GM12878 (cell line): ENCODE results near the gene C9orf78. TPM values are rescaled to one million over a fixed set of nuclear protein-coding genes. Genes with fewer than 3 reads are reported as not detected.

Source experiments
- ATAC-seq: fragments of 200-7000 bp; cut with Tn5 transposase; 3 replicates; pipeline ENCODE4 v1.9.1; 2020; ENCODE audit warnings: mild to moderate bottlenecking, moderate library complexity
- BruUV-seq: library from RNA; stranded (reverse); fragments of 400-500 nt; replicated peaks from 2 replicates; lab custom pipeline; 2021; lab: Mats Ljungman, UMichigan
- CTCF ChIA-PET: fragments of 300-600 bp; sonication (Branson Sonifier 250); formaldehyde crosslinking; extraction: SDS; loops from one replicate; lab custom pipeline; 2021; ENCODE audit warnings: inconsistent platforms; lab: Yijun Ruan, JAX
- POLR2A ChIA-PET: fragments of 350-600 bp; formaldehyde crosslinking; extraction: SDS; loops from one replicate; lab custom pipeline; 2021; ENCODE audit warnings: inconsistent platforms; lab: Charles Lee
- RAD21 ChIA-PET: fragments of 300-600 bp; sonication (Branson Sonifier 250); formaldehyde crosslinking; loops from one replicate; lab custom pipeline; 2023; ENCODE audit warnings: antibody characterized with exemption; ENCODE audit not compliant: unreplicated experiment; lab: Charles Lee
- SMC1A ChIA-PET: fragments of 300-600 bp; sonication (Branson Sonifier 250); formaldehyde crosslinking; loops from one replicate; lab custom pipeline; 2023; ENCODE audit not compliant: unreplicated experiment, uncharacterized antibody; lab: Charles Lee
- DNase-seq: peaks from one replicate; pipeline ENCODE4 v3.0.0-alpha.2; 2011; ENCODE audit warnings: low read depth, low spot score
- FAIRE-seq: peaks from 3 replicates; lab custom pipeline; 2011; peaks lifted over from hg19 to GRCh38; lab: Jason Lieb, UNC
- H2AFZ ChIP-seq: 2 replicates; pipeline ENCODE4 v1.6.0; 2011; ENCODE audit warnings: low read depth, low read length, control low read depth; ENCODE audit not compliant: control insufficient read depth
- H3K27ac ChIP-seq: 2 replicates; pipeline ENCODE4 v1.5.1; 2011; ENCODE audit warnings: control low read depth; ENCODE audit not compliant: control insufficient read depth, insufficient read depth
- H3K27me3 ChIP-seq, 2 experiments: replicated peaks in 1 of 2; 2 replicates each; pipeline versions ENCODE4 v1.6.0 to v1.6.1; 2011; ENCODE audit warnings: low read length in 1 of 2; ENCODE audit not compliant: control insufficient read depth in 2 of 2, insufficient read depth in 2 of 2
- H3K36me3 ChIP-seq, 2 experiments: 2 replicates each; pipeline ENCODE4 v1.5.1; 2011; ENCODE audit warnings: low read length in 1 of 2; ENCODE audit not compliant: control insufficient read depth in 2 of 2, insufficient read depth in 2 of 2
- H3K4me1 ChIP-seq: 2 replicates; pipeline ENCODE4 v1.6.1; 2011; ENCODE audit warnings: mild to moderate bottlenecking, low read length, moderate library complexity, mixed read lengths; ENCODE audit not compliant: control insufficient read depth, insufficient read depth
- H3K4me2 ChIP-seq: 2 replicates; pipeline ENCODE4 v1.6.0; 2011; ENCODE audit warnings: control low read depth; ENCODE audit not compliant: control insufficient read depth, insufficient read depth
- H3K4me3 ChIP-seq: fragments of 200-600 bp; sonication (generic); 2 replicates; pipeline ENCODE4 v1.5.1; 2016
- H3K79me2 ChIP-seq: 2 replicates; pipeline ENCODE4 v1.6.0; 2011; ENCODE audit warnings: low read length; ENCODE audit not compliant: control insufficient read depth, insufficient read depth
- H3K9ac ChIP-seq: 2 replicates; pipeline ENCODE4 v1.8.0; 2011; ENCODE audit warnings: low read length, control low read depth, mixed read lengths; ENCODE audit not compliant: control insufficient read depth, insufficient read depth
- H3K9me3 ChIP-seq: replicated peaks from 3 replicates; pipeline ENCODE4 v1.5.1; 2011; ENCODE audit warnings: mild to moderate bottlenecking, low read length; ENCODE audit not compliant: control insufficient read depth, insufficient read depth
- H4K20me1 ChIP-seq: 2 replicates; pipeline ENCODE4 v1.6.0; 2011; ENCODE audit not compliant: control insufficient read depth, insufficient read depth
- CEBPB ChIP-seq, 2 experiments: fragments of 150-350 bp in 1 of 2; IDR thresholded peaks; 2 replicates each; pipeline ENCODE4 v1.6.1; 2012 to 2014; ENCODE audit warnings: low read depth in 2 of 2, low read length in 2 of 2, borderline replicate concordance in 1 of 2, inconsistent platforms in 1 of 2
- CREM ChIP-seq: IDR thresholded peaks from 2 replicates; pipeline ENCODE4 v1.6.1; 2014; ENCODE audit warnings: antibody characterized with exemption, low read depth
- IKZF1 ChIP-seq: fragments of 450-650 bp; conservative IDR thresholded peaks from 2 replicates; pipeline ENCODE4 v1.6.1; 2017; ENCODE audit warnings: antibody characterized with exemption, mild to moderate bottlenecking
- MAX ChIP-seq: IDR thresholded peaks from 2 replicates; pipeline ENCODE4 v1.6.1; 2012; ENCODE audit warnings: low read depth, low read length, improper control_type of control experiment
- NRF1 ChIP-seq: conservative IDR thresholded peaks from 2 replicates; pipeline ENCODE4 v1.6.1; 2011; ENCODE audit warnings: mild to moderate bottlenecking, low read depth, low read length, improper control_type of control experiment
- SIN3A ChIP-seq: IDR thresholded peaks from 2 replicates; pipeline ENCODE4 v1.6.1; 2012; ENCODE audit warnings: low read depth, low read length, improper control_type of control experiment
- SMAD1 ChIP-seq: fragments of 450-650 bp; IDR thresholded peaks from 2 replicates; pipeline ENCODE4 v1.6.1; 2018; ENCODE audit warnings: mild to moderate bottlenecking, low read depth; ENCODE audit not compliant: partially characterized antibody
- TCF3 ChIP-seq: IDR thresholded peaks from 2 replicates; pipeline ENCODE4 v1.6.1; 2012; ENCODE audit warnings: low read depth, mild to moderate bottlenecking, low read length, borderline replicate concordance; ENCODE audit not compliant: insufficient read depth
- WGBS: methylation state at CpG from one replicate; pipeline ENCODE4 v1.1.6; 2016; ENCODE audit warnings: low lambda C conversion rate; ENCODE audit not compliant: insufficient replicate concordance, insufficient coverage; ENCODE audit errors: missing lambda C conversion rate; 5-methylcytosine and 5-hydroxymethylcytosine counted together
- in situ Hi-C: fragments of 300-500 bp; cut with MboI; formaldehyde crosslinking; loops from 9 replicates; pipeline ENCODE4 v1.14.3; 2018; ENCODE audit warnings: mixed read lengths
- intact Hi-C: fragments of 100-400 bp; cut with micrococcal nuclease; formaldehyde crosslinking; loops from one replicate; pipeline ENCODE4 v1.14.2; 2022; ENCODE audit not compliant: unreplicated experiment
- polyA plus RNA-seq, 11 experiments: library from polyadenylated mRNA; depleted of rRNA in 4 of 11; unstranded in 6 of 11; stranded (reverse) in 5 of 11; fragments of >200 nt; fragmentation: Nextera tagmentation in 4 of 11; fragmentation: Illumina TruSeq in 1 of 11; extraction: Ambion mirVana in 4 of 11; extraction: Trizol in 1 of 11; gene quantifications; 1 replicate in 1 of 11; 2 replicates in 10 of 11; pipeline versions ENCODE4 v1.2.1 to v1.2.3, GENCODE V29; 2011 to 2016; ENCODE audit warnings: inconsistent platforms in 2 of 11, missing spikeins in 2 of 11, low read depth in 1 of 11
- total RNA-seq, 4 experiments: library from RNA; depleted of rRNA in 3 of 4; stranded (reverse); fragments of >200 nt in 3 of 4; fragmentation: Illumina TruSeq in 1 of 4; extraction: Trizol in 1 of 4; gene quantifications; 2 replicates each; pipeline versions ENCODE4 v1.2.1 to v1.2.3, GENCODE V29; 2013 to 2021

Gene C9orf78
- total and polyA plus RNA-seq, 10 of the 15 experiments (the other 5 are each of a cell fraction or from before 2014, with no cell fraction given): 23.0 to 60.9 (median 47.5) TPM

GRCh38 chr9:129865668-129866320, 30.7 kb upstream of the C9orf78 start:
- SMC1A ChIA-PET: no interaction called here
- intact Hi-C loops: no loop called here
- Histone ChIP-seq H3K9me3 (no peaks in the 10 kb centered on the region), H3K36me3 (peaks cover 0 to 2% of the 10 kb centered on the region in 2 experiments; a peak in 3 of 4 replicates), H3K9ac (no peak overlapping the region), H3K27ac (no peak overlapping the region), H3K4me3 (no peak overlapping the region), H4K20me1 (no peaks in the 10 kb centered on the region), H3K79me2 (no peaks in the 10 kb centered on the region), H2AFZ (no peak overlapping the region), H3K4me2 (no peak overlapping the region), H3K4me1 (peaks cover 5% of the 10 kb centered on the region), H3K27me3 (no peaks in the 10 kb centered on the region)
- POLR2A ChIA-PET: no interaction called here
- WGBS: 77% methylated on average over 13 of the region's 14 CpGs
- TF ChIP-seq CREM (no peak), IKZF1 (no peak), SIN3A (no peak), NRF1 (no peak), CEBPB (IDR thresholded peaks at IDR 0.05; ENCODE audit: borderline replicate concordance in 1 of 2, low read depth in 2 of 2, low read length in 2 of 2) (no peak), TCF3 (no peak), MAX (no peak), SMAD1 (no peak)
- RAD21 ChIA-PET: no interaction called here
- no peak for DNase-seq
- CTCF ChIA-PET: no interaction called here
- FAIRE-seq: no peak
- BruUV-seq: no TSS peak
- ATAC-seq: no peak
- in situ Hi-C loops: no loop called here
